H7 (cell line): ENCODE data around the gene GNAZ. TPM values are rescaled to one million over a fixed set of nuclear protein-coding genes. Genes with fewer than 3 reads are reported as not detected.
A peak's percentile ranks its signal among the peaks of the same experiment; 100 is the strongest.

Source experiments
- DNase-seq: peaks from one replicate; pipeline ENCODE4 v3.0.0; 2012
- H3K27me3 ChIP-seq: 2 replicates; pipeline ENCODE4 v1.6.0; 2011; ENCODE audit warnings: mild to moderate bottlenecking, low read length; ENCODE audit not compliant: control insufficient read depth, insufficient read depth
- H3K36me3 ChIP-seq: replicated peaks from 2 replicates; pipeline ENCODE4 v1.5.1; 2011; ENCODE audit warnings: low read length; ENCODE audit not compliant: control insufficient read depth, insufficient read depth
- H3K4me3 ChIP-seq: 2 replicates; pipeline ENCODE4 v1.5.1; 2011; ENCODE audit warnings: low read depth, mild to moderate bottlenecking, control low read depth, low read length, moderate library complexity; ENCODE audit not compliant: insufficient read depth
- total RNA-seq: library from RNA; depleted of rRNA; stranded (reverse); fragments of >200 nt; shearing (Covaris generic); gene quantifications from 2 replicates; pipeline ENCODE4 v1.2.3, GENCODE V29; 2014

Gene GNAZ
- total RNA-seq, 1 experiment from 2014 or later, result 18.0 TPM

DNA sequence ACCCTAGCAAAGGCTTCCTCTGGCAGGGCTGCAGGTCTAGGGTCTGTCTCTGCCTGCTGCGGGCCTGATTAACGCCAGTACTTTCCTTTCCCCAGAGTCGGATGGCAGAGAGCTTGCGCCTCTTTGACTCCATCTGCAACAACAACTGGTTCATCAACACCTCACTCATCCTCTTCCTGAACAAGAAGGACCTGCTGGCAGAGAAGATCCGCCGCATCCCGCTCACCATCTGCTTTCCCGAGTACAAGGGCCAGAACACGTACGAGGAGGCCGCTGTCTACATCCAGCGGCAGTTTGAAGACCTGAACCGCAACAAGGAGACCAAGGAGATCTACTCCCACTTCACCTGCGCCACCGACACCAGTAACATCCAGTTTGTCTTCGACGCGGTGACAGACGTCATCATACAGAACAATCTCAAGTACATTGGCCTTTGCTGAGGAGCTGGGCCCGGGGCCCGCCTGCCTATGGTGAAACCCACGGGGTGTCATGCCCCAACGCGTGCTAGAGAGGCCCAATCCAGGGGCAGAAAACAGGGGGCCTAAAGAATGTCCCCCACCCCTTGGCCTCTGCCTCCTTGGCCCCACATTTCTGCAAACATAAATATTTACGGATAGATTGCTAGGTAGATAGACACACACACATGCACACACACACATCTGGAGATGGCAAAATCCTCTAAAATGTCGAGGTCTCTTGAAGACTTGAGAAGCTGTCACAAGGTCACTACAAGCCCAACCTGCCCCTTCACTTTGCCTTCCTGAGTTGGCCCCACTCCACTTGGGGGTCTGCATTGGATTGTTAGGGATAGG, 52.9 kb downstream of the GNAZ start:
- Histone ChIP-seq H3K36me3 (no peaks in the 10 kb centered on the region), H3K4me3 (no peak overlapping the region), H3K27me3 (no peaks in the 10 kb centered on the region)
- no peak for DNase-seq

DNA sequence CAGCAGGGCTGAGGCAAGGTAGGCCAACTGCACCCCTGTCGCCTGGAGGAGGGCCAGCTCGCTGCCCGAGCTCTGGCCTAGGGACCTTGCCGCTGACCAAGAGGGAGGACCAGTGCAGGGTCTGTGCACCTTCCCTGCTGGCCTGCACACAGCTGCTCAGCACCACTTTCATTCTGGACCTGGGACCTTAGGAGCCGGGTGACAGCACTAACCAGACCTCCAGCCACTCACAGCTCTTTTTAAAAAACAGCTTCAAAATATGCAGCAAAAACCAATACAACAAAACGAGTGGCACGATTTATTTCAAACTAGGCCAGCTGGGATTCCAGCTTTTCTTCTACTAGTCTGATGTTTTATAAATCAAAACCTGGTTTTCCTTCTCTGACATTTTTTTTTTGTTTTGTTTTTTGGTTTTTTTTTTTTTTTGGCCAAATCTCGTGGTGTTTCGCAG, 53.5 kb downstream of the GNAZ start:
- no peaks in the 10 kb centered on the region for H3K27me3 ChIP-seq
- no peak overlapping the region for H3K4me3 ChIP-seq
- no peak for DNase-seq
- H3K36me3 ChIP-seq, result no peaks in the 10 kb centered on the region

DNA sequence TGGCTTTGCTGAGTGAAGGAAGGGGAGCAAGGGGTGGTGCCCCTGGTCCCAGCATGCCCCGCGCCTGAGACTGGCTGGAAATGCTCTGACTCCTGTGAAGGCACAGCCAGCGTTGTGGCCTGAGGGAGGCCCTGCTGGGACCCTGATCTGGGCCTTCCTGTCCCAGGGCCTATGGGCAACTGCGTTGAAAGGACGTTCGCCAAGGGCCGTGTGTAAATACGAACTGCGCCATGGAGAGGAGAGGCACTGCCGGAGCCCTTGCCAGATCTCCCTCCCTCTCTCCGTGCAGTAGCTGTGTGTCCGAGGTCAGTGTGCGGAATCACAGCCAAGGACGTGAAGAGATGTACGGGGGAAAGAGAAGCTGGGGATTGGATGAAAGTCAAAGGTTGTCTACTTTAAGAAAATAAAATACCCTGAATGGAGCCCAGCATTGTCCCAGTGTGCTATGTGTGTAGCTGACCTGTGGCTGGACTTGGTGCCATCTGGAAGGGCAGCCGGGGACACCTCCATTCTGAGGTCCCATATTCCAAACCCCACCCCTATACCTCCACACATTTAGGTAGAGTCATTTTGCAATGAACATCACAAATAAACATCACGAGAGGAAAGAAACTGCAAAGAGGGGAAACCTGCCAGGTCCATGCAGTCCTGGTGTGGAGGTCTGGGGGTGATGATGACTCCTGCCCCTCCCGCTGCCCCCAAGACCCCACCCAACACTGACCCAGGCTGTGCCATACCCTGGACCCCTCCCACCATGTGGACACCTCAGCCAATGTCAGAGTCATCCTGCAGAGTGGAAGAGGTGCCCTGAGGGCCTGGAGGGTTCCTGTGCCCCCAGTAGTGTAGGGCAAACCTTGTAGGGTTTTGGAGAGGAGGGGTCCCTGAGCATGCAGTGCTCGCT, 54.5 kb downstream of the GNAZ start:
- no peak for DNase-seq
- Histone ChIP-seq H3K4me3 (no peak overlapping the region), H3K27me3 (no peaks in the 10 kb centered on the region), H3K36me3 (no peaks in the 10 kb centered on the region)

DNA sequence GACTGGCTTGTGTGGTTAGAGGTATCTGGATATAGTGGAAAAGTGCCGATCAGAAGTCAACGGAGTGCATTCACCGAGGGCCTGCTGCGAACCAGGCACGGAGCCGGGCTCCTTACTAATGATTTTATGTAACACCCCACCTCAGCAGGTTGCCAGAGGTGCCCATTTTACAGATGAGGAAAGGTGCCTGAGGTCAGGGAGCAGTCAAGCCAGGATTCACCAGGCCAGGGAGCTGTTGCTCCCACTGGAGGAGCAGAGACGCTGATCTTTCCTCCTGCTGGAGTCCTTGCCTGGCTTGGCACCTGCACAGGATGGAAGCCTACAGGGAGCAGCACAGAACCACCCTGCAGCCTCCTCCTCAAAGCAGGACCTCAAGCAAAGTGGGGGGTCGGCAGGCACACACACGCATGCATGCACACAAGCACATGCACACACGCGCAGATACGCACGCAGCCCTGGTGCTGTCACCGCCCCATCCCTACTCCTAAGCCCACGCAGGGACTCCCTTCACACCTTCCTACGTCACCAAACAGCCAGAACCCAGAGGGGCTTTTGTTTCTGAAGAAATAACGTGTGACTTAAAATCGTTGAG, 55.3 kb downstream of the GNAZ start:
- Histone ChIP-seq H3K36me3 (no peaks in the 10 kb centered on the region), H3K27me3 (no peaks in the 10 kb centered on the region), H3K4me3 (no peak overlapping the region)
- no peak for DNase-seq

DNA sequence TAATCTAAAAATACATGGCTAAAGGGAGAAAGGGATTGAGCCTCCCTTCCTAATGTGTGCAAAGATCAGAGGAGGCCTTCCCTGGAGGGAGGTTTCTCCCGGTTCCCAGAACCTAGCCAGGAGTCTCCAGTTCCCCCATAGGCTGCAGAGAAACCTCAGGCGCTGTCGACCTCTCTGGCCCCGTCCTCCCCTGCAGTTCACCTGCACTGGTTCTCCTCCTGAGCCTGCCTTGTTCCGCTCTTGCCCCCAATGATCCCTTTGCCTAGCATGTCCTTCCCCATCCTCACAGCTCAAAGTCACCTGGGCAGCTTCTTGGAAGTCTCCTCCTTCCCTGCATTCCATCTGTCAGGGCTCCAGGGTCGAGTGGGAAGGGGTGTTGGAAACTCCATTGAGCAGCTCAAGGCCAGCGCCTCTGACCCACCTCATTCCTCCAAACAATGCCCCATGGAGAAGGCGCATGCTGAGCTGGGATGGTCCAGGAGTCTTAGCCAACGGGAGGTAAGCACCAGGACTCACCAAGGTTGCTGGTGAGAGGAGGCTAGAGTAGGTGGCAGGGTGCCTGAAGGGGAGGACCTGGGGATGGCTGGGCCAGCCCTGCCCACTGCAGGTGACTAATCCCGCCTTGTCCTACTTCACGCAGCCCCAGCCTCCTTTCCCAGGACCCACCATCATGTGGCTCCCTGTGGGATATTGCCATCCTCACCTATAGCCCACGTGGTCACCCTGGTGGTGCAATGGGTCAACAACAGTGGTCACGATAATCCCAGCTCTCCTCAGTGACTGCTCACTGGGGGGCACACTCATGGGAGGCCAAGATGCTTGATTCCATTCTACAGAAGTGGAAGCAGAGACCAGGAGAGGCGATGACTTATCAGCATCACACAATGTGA, 56.1 kb downstream of the GNAZ start:
- H3K4me3 ChIP-seq, result no peak overlapping the region
- no peaks in the 10 kb centered on the region for H3K36me3 ChIP-seq
- DNase-seq, result no peak
- no peaks in the 10 kb centered on the region for H3K27me3 ChIP-seq

DNA sequence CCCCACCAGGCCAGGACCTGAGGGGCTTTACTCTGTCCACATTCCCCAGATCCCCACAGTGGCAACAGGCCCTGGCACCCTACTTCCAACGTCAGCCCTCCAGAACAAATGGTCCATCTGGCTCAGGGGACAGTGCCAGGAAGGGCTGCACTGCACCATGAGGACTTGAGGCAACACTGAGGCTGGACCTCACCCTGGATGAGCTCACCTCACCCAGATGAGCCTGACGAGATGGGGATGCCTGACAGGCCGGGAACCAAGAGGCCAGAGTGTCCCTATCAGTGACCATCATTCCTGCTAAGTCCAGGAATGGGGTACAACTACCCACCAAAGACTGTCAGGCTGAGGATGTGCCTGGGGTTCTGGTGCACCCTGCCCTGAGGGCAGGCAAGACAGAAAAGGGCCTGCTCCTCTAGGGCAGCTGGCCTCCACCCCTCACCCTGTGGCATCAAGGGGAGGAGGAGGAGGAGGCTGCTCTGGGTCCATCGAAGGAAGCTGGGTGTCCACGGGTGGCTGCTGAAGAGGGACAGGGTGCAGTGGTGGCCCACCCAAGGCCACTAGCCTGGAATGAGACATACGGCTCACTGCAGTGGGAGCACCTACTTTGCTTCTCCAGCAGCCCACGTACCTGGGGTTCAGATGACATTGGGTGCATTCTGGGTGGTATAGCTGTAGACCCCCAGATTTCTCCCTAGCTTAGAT, 56.9 kb downstream of the GNAZ start:
- Histone ChIP-seq H3K4me3 (no peak overlapping the region), H3K36me3 (no peaks in the 10 kb centered on the region), H3K27me3 (no peaks in the 10 kb centered on the region)
- no peak for DNase-seq

DNA sequence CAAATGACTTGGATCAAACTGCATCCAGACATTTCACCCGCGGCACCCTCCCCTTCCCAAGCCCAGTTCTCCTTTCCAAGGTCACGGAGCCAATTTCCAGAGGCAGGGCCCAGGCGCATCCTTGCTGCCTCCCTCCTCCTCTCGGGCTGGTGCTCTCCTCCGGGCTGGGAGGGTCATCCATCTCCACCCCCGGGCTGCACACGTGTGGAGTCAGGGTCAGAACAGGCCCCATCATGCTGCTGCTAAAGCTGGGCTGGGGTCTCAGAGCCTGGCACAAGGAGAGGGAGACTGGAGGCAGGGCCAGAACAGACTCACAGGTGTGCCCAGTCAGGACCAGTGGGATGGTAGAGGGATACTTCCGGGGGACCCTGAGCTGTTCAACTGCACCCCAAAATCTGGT, 57.5 kb downstream of the GNAZ start:
- DNase-seq, result no peak
- no peaks in the 10 kb centered on the region for H3K36me3 ChIP-seq
- no peaks in the 10 kb centered on the region for H3K27me3 ChIP-seq
- no peak overlapping the region for H3K4me3 ChIP-seq

DNA sequence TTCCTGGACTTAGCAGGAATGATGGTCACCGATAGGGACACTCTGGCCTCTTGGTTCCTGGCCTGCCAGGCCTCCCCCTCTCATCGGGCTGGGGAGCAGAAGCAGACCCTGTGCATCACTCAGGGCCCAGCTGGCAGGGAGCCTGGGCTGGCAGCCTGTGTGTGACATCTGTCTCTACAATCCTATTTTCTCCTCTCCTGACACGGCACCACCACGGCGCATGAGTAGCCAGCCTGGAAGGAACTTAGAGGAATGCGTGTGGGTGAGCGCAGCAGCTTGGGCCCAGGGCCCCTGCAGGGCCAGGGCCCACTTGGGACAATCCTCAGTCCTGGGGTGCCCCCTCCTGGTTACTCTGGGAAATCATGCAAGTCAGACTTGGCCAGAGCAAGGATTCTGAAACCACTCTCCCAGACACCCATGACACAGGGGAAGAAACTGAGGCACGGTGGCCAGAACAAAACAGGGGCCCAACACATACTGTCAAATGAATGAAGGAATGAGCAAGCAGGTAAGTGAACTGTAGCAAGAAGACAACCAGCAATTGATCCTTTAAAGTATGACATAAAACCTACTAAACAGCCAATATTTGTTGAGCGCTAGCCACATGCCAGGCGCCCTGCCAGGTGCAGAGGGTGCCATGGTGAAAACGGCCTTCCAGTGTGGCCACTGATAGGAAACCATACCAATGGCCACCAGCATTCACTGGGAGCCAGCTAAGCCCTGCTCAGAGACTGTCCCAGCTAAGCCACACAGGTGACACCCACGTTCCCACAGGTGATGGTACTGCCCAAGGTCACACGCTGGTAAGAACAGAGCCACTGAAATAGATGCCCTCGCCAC, 58.2 kb downstream of the GNAZ start:
- Histone ChIP-seq H3K4me3 (no peak overlapping the region), H3K27me3 (no peaks in the 10 kb centered on the region), H3K36me3 (no peaks in the 10 kb centered on the region)
- DNase-seq, result peak; percentile 98

DNA sequence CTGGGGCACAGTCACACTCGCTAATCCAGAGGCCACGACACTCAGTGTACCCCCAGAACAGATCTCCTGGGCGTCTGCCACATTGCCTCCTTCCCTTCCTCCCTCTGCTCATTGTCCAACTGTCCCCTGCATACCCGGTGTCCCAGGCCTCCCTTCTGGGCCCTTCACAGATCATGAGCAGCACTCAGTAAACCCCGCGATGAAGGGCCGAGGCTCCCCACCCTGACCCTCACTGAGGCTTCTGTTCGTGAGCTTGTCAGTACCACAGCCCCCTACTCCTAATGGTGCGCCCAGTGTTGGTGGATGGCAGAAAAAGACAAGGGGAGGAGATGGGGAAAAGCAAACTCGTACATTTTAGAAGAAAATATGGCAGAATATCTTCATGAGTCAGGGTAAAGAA, 58.8 kb downstream of the GNAZ start:
- H3K27me3 ChIP-seq, result no peaks in the 10 kb centered on the region
- DNase-seq, result no peak
- no peak overlapping the region for H3K4me3 ChIP-seq
- H3K36me3 ChIP-seq, result no peaks in the 10 kb centered on the region

DNA sequence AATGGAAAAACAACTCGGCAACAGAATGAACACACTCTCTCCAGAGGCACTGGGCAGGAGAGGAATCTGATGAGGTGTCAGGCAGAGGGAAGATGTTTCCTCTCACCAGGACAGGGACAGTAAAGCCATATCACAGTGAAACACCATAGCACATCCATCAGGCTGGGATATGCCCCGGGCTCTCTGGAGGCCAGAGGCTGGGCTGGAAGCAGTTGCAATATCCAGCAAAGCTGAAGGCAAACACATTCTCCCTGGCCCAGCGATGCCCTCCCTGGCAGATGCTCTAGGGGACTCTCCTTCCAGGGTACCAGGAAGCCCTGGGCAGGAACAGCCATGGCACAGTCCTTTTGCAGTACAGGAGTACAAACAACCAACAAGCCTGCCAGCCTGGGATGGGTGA, 60.4 kb downstream of the GNAZ start:
- Histone ChIP-seq H3K4me3 (no peak overlapping the region), H3K36me3 (no peaks in the 10 kb centered on the region), H3K27me3 (no peaks in the 10 kb centered on the region)
- DNase-seq, result no peak

DNA sequence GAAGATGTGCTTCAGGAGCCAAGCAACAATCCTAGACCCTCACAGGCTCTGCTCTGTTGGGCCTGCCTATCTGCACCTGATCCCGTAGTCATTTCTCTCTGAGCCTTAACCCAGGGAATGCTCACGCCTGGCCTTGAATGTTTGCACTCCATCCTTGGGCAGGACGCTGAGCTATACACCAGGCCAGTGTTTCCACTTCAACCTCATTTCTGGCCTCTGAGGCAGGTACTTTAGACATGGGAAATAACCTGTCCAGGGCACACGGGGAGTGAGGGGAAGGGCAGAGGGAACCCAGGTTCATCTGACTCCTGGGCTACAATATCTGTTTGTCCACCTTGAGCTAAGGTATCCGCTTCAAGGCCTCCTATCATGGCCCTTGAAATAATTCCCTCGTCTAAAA, 61.6 kb downstream of the GNAZ start:
- no peak for DNase-seq
- H3K36me3 ChIP-seq, result no peaks in the 10 kb centered on the region
- H3K27me3 ChIP-seq, result no peaks in the 10 kb centered on the region
- no peak overlapping the region for H3K4me3 ChIP-seq

DNA sequence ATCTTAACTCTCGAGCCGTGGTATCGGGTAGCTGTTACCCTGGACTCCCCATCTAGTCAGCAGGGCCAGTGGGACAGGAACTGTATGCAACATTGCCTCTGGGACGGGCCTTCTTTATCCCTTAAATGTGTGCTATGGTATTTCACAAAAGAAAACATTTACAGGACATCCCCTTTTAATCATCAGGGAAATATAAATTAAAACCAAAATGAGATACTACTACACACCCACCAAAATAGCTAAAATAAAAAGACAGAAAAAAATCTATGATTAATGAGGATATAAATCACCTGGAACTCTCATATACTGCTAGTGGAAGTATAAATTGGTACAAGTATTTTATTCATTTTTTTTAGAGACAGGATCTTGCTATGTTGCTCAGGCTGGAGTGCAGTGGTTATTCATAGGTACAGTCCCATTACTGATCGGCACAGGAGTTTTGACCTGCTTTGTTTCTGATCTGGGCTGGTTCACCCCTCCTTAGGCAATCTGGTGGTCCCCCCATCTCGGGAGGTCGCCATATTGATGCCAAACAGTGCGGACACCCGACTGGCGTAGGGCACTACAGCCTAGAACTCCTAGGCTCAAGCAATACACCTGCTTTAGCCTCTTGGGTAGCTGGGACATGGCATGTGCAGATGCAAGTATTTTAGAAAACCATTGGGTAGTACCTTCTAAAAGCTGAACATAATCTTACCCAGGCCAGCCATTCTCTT, 62.2 kb downstream of the GNAZ start:
- Histone ChIP-seq H3K36me3 (no peaks in the 10 kb centered on the region), H3K27me3 (no peaks in the 10 kb centered on the region), H3K4me3 (no peak overlapping the region)
- DNase-seq, result no peak
